Endothelial cell of umbilical vein (primary cell): ENCODE measurements around the gene ZNF516. TPM values are rescaled to one million over a fixed set of nuclear protein-coding genes. Genes with fewer than 3 reads are reported as not detected.

Experiments used
- BruUV-seq: library from RNA; stranded (reverse); fragments of 400-500 nt; replicated peaks from 2 replicates; lab custom pipeline; 2021; lab: Mats Ljungman, UMichigan
- CTCF ChIA-PET: fragments of 300-600, 350-600 bp; sonication (Branson Sonifier 250); formaldehyde crosslinking; loops from one replicate; lab custom pipeline; 2021; ENCODE audit warnings: antibody characterized with exemption, inconsistent platforms; lab: Charles Lee
- POLR2A ChIA-PET: fragments of 300-600, 350-600 bp; sonication (Branson Sonifier 250); formaldehyde crosslinking; loops from one replicate; lab custom pipeline; 2021; ENCODE audit warnings: antibody characterized with exemption, inconsistent platforms; lab: Charles Lee
- DNase-seq: peaks from one replicate; pipeline ENCODE4 v3.0.0-alpha.2; 2011; ENCODE audit warnings: low read depth, low spot score
- FAIRE-seq: peaks from 2 replicates; lab custom pipeline; 2011; peaks lifted over from hg19 to GRCh38; lab: Jason Lieb, UNC
- H2AFZ ChIP-seq: 2 replicates; pipeline ENCODE4 v1.6.0; 2012; ENCODE audit warnings: low read depth, low read length, control low read depth, inconsistent platforms
- H3K27ac ChIP-seq: 2 replicates; pipeline ENCODE4 v1.5.1; 2011; ENCODE audit warnings: low read depth, mild to moderate bottlenecking, control low read depth, low read length, moderate library complexity; ENCODE audit not compliant: insufficient read depth
- H3K27me3 ChIP-seq, 2 experiments: 2 replicates each; pipeline versions ENCODE4 v1.6.0 to v1.6.1; 2011; ENCODE audit warnings: low read length in 2 of 2, mixed read lengths in 1 of 2; ENCODE audit not compliant: control insufficient read depth in 2 of 2, insufficient read depth in 2 of 2
- H3K36me3 ChIP-seq, 2 experiments: 2 replicates in 1 of 2; 3 replicates in 1 of 2; pipeline ENCODE4 v1.5.1; 2011; ENCODE audit warnings: low read length in 2 of 2, mild to moderate bottlenecking in 1 of 2, moderate library complexity in 1 of 2; ENCODE audit not compliant: control insufficient read depth in 2 of 2, insufficient read depth in 2 of 2; ENCODE audit errors: extremely low read depth in 1 of 2
- H3K4me1 ChIP-seq: 3 replicates; pipeline ENCODE4 v1.5.1; 2011; ENCODE audit warnings: mild to moderate bottlenecking, low read length; ENCODE audit not compliant: control insufficient read depth, insufficient read depth; ENCODE audit errors: extremely low read depth
- H3K4me2 ChIP-seq: 2 replicates; pipeline ENCODE4 v1.6.1; 2011; ENCODE audit warnings: low read length, control low read depth, mixed read lengths; ENCODE audit not compliant: insufficient read depth
- H3K4me3 ChIP-seq, 3 experiments: fragments of 200-600 bp in 1 of 3; sonication (generic), shearing (Covaris generic) in 1 of 3; replicated peaks in 1 of 3; 2 replicates each; pipeline ENCODE4 v1.5.1; 2011 to 2016; ENCODE audit warnings: control low read depth in 3 of 3, low read length in 3 of 3, mild to moderate bottlenecking in 2 of 3, inconsistent platforms in 1 of 3, low read depth in 1 of 3, moderate library complexity in 1 of 3; ENCODE audit not compliant: insufficient read depth in 1 of 3
- H3K79me2 ChIP-seq: 2 replicates; pipeline ENCODE4 v1.6.0; 2012; ENCODE audit warnings: low read length, inconsistent platforms; ENCODE audit not compliant: control insufficient read depth, insufficient read depth
- H3K9ac ChIP-seq: replicated peaks from 2 replicates; pipeline ENCODE3; 2011; ENCODE audit warnings: low read length, control low read depth; ENCODE audit not compliant: insufficient read depth; ENCODE audit errors: extremely low read depth
- H3K9me1 ChIP-seq: replicated peaks from 3 replicates; pipeline ENCODE4 v1.6.0; 2011; ENCODE audit warnings: mild to moderate bottlenecking, low read length; ENCODE audit not compliant: control insufficient read depth, insufficient read depth; ENCODE audit errors: extremely low read depth
- H3K9me3 ChIP-seq: replicated peaks from 2 replicates; pipeline ENCODE4 v1.5.1; 2012; ENCODE audit warnings: low read length, inconsistent platforms; ENCODE audit not compliant: control insufficient read depth, insufficient read depth
- H4K20me1 ChIP-seq: replicated peaks from 2 replicates; pipeline ENCODE3; 2011; ENCODE audit warnings: mild to moderate bottlenecking, low read length; ENCODE audit not compliant: control insufficient read depth, insufficient read depth; ENCODE audit errors: extremely low read depth
- CTCF ChIP-seq, 2 donors: IDR thresholded peaks; 1 replicate in 1 of 2; 2 replicates in 1 of 2; pipeline ENCODE4 v1.5.1; 2011; ENCODE audit warnings: low read length in 2 of 2, mild to moderate bottlenecking in 2 of 2, moderate library complexity in 2 of 2, control low read depth in 1 of 2, inconsistent platforms in 1 of 2, low read depth in 1 of 2; ENCODE audit not compliant: insufficient read depth in 1 of 2; ENCODE audit errors: extremely low read depth in 1 of 2
- EZH2 ChIP-seq: IDR thresholded peaks from 2 replicates; pipeline ENCODE4 v1.6.1; 2012; ENCODE audit warnings: borderline replicate concordance, low read depth, mild to moderate bottlenecking, moderate library complexity, low read length, inconsistent platforms; ENCODE audit not compliant: severe bottlenecking
- FOS ChIP-seq: IDR thresholded peaks from 2 replicates; pipeline ENCODE4 v1.6.1; 2011; ENCODE audit warnings: mild to moderate bottlenecking, low read length, moderate library complexity, borderline replicate concordance; ENCODE audit not compliant: insufficient read depth
- GATA2 ChIP-seq: IDR thresholded peaks from 2 replicates; pipeline ENCODE4 v1.7.0; 2011; ENCODE audit warnings: low read depth, mild to moderate bottlenecking, moderate library complexity, mixed read lengths, low read length; ENCODE audit not compliant: insufficient read length, insufficient read depth
- JUN ChIP-seq: IDR thresholded peaks from 2 replicates; pipeline ENCODE4 v1.6.1; 2011; ENCODE audit warnings: borderline replicate concordance, low read depth; ENCODE audit not compliant: insufficient read length, insufficient read depth
- MAX ChIP-seq: IDR thresholded peaks from 2 replicates; pipeline ENCODE4 v1.6.1; 2011; ENCODE audit not compliant: insufficient read depth, insufficient read length
- MYC ChIP-seq: IDR thresholded peaks from one replicate; pipeline ENCODE4 v1.6.1; 2011; ENCODE audit warnings: mild to moderate bottlenecking, low read depth, low read length
- POLR2A ChIP-seq: IDR thresholded peaks from 2 replicates; pipeline ENCODE4 v1.6.1; 2012; ENCODE audit warnings: low read depth, mild to moderate bottlenecking, control low read depth, low read length
- POLR2AphosphoS5 ChIP-seq: IDR thresholded peaks from 2 replicates; pipeline ENCODE4 v1.6.1; 2012; ENCODE audit warnings: low read depth, mild to moderate bottlenecking, control low read depth, low read length, moderate library complexity; ENCODE audit not compliant: insufficient read depth
- dilution Hi-C: fragments of 300-500 bp; cut with MboI; formaldehyde crosslinking; loops from one replicate; pipeline ENCODE4 v1.15.0; 2019; ENCODE audit warnings: low sequenced_read_pairs; ENCODE audit not compliant: extremely low pct_ligation_motif_present
- intact Hi-C: fragments of 100-400 bp; cut with micrococcal nuclease; formaldehyde crosslinking; loops from one replicate; pipeline ENCODE4 v1.10.0; 2022
- polyA plus RNA-seq, 4 experiments: library from polyadenylated mRNA; depleted of rRNA in 3 of 4; stranded (reverse) in 3 of 4; unstranded in 1 of 4; fragments of >200 nt; gene quantifications; 2 replicates each; pipeline versions ENCODE4 v1.2.1 to v1.2.3, GENCODE V29; 2011 to 2012; ENCODE audit warnings: missing spikeins in 1 of 4
- total RNA-seq: library from RNA; stranded (reverse); gene quantifications from 2 replicates; pipeline ENCODE4 v1.2.3, GENCODE V29; 2021

ZNF516 gene
- total and polyA plus RNA-seq, 2 donors (not counting 3 experiments of a cell fraction or from before 2014, with no cell fraction given): 3.6 to 19.1 TPM

- Histone ChIP-seq H3K4me2 (no peak overlapping the region), H3K9me3 (no peaks in the 10 kb centered on the region), H3K4me3 (no peak overlapping the region), H3K4me1 (peaks cover under 1% of the 10 kb centered on the region), H2AFZ (no peak overlapping the region), H3K36me3 (no peaks in the 10 kb centered on the region), H3K79me2 (peaks cover 4% of the 10 kb centered on the region), H3K9ac (no peak overlapping the region), H4K20me1 (no peaks in the 10 kb centered on the region), H3K27ac (no peak overlapping the region), H3K27me3 (no peaks in the 10 kb centered on the region), H3K9me1 (peaks cover 3% of the 10 kb centered on the region)
- DNase-seq (no peak), FAIRE-seq (no peak)
- dilution Hi-C loops (no loop called here), intact Hi-C loops (no loop called here)
- ChIA-PET CTCF (interaction anchor here (1.6 kb wide), 1 partner anchor 10 kb away, joined by 5 read pairs; no protein-coding TSS in a partner anchor), POLR2A (no interaction called here)
- no TSS peak for BruUV-seq
- TF ChIP-seq EZH2 (no peak), GATA2 (no peak), POLR2AphosphoS5 (no peak), FOS (no peak), MYC (no peak), CTCF (IDR thresholded peaks at IDR 0.05; ENCODE audit: extremely low read depth in 1 of 2, insufficient read depth in 1 of 2, low read depth in 1 of 2, low read length in 2 of 2) (no peak), POLR2A (no peak), MAX (no peak), JUN (no peak)
Observed at GRCh38 chr18:76482971-76483691, 11.9 kb downstream of the ZNF516 start.
